Choroid plexus epithelial cell (primary cell): ENCODE results near the gene SLC43A1.

Experiments used
- DNase-seq: peaks from one replicate; pipeline ENCODE4 v3.0.0-alpha.2; 2010; ENCODE audit warnings: low read depth
- H3K4me3 ChIP-seq: 2 replicates; pipeline ENCODE4 v1.5.1; 2011; ENCODE audit warnings: low read depth, mild to moderate bottlenecking, control low read depth, low read length, moderate library complexity
- CTCF ChIP-seq: conservative IDR thresholded peaks from 2 replicates; pipeline ENCODE4 v1.5.1; 2011; ENCODE audit warnings: low read depth, mild to moderate bottlenecking, control low read depth, inconsistent platforms, low read length, moderate library complexity

Gene SLC43A1

GRCh38 chr11:57460758-57461749 lies 54.4 kb downstream of the SLC43A1 start:
- no peak for DNase-seq
- TF ChIP-seq CTCF, result no peak
- H3K4me3 ChIP-seq, result peak overlapping the region; percentile 14

DNA sequence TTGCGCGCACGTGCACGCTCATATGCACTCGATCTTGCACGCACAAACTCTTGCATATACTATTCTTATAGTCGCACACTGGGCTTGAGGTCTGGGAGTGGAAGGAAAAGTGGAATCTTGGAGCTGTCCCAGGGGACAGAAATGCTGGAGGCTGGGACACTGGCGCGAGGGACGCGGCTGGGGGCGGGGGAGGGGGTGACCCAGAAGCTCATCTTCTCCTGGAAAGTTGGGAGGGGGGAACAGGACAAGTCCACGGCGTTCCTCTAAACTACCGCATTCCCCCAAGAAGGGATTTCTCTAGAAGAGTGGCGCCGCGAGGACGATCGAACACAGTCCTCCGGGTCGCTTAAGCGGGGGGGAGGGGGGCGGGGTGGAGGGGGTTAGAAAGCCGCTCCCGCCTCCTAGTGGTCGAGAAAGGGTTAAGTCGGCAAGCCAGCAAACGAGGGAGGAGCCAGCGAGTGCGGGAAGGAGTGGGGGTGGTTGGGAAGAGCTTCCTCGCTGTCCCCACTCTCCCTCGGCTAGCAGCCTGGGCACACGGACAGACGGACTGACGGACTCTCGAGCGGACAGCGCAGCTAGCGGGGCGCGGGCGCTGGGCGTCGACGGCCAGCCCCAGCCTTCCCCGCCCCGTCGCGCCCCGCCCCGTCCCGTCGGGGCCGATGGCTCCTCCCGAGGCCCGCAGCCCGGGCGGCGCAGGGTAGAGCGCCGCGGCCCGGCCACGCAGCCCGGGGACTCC lies 55.3 kb downstream of the SLC43A1 start, which contains the start of gene RTN4RL2:
Gene RTN4RL2, plus strand, starts transcription at position 507 of the 736 bp plus-strand sequence. CDS start 338 bp downstream, outside the sequence.
- TF ChIP-seq CTCF, result peak; percentile 19
- peak; percentile 37 for DNase-seq
- H3K4me3 ChIP-seq, result peak within 1 kb of the TSS; percentile 46

DNA sequence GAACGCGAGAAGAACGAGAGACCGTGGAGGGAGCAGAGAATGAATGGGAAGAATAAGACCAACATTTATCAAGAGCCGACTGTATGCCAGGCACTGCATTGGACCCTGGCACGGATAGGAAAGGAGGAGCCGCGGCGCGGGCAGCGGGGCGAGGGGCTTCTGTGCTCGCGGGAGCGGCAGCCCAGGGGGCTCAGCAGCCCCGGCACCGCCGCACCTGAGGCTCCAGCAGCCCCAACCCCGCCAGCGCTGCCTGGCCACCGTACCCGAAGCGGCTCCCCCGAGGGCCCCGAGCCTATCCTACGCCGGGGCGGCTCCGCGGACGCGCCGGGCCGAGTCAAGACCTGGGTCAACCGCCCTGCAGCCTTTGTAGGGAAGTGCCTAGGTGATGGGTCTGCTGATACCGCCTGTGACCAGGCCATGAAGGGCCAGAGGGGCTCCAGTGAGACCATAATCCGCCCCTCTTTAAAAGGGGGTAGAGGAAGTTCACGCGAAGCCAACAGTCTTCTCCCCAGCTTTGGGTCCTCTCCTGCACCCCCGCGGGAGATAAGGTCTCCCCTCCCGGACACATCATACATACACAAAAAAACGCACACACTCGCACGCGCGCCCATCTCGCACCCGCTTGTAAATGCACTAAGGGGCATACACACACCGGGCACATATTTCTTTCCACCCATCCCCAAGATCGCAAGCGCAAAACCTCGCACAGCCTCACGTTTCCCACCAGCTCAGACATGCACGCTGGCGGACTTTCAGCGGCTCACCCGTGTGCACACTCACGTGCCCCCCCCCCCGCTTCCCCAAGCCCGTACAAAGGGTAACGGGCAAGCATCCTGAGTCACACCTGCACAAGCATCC lies 56.1 kb downstream of the SLC43A1 start:
- no peak for TF ChIP-seq CTCF
- no peak overlapping the region for H3K4me3 ChIP-seq
- no peak for DNase-seq

GRCh38 chr11:57458410-57459163 lies 56.9 kb downstream of the SLC43A1 start:
- H3K4me3 ChIP-seq, result peak overlapping the region; percentile 5
- peak; percentile 75 for TF ChIP-seq CTCF
- no peak for DNase-seq

DNA sequence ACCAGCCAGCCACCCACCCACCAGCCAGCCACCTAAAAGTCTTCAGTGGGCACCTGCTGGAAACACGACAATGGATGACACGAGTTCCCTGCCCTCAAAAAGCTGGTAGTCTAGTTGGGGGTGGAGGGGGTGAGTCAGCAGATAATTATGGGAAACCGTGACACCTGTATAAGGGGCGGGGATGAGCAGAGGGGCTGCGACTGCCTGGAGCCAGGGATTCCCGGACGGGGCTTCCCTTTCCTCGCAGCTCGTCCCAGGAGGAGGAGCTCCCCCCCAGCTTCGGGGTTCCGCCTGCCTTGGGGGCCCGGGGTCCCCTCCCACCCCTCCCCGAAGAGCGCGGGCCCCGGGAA lies 57.5 kb downstream of the SLC43A1 start:
- H3K4me3 ChIP-seq, result no peak overlapping the region

More for the DNA sequence above, 57.5 kb downstream of the SLC43A1 start:
- DNase-seq, result no peak
- no peak for TF ChIP-seq CTCF
